CD8-positive, alpha-beta memory T cell (primary cell): ENCODE data around the gene NCR3LG1. TPM values are rescaled to one million over a fixed set of nuclear protein-coding genes. Genes with fewer than 3 reads are reported as not detected.
"Not testable (repeated sequence)": the region's sequence is repeated elsewhere in the genome, so short reads cannot be mapped to it uniquely, and the experiment has no call there.

Experiments
- CTCF ChIA-PET: fragments of 350-600 bp; sonication (Branson Sonifier 250); formaldehyde crosslinking; loops from one replicate; lab custom pipeline; 2021; ENCODE audit warnings: antibody characterized with exemption; lab: Charles Lee
- POLR2A ChIA-PET: fragments of 350-600 bp; sonication (Branson Sonifier 250); formaldehyde crosslinking; loops from one replicate; lab custom pipeline; 2021; ENCODE audit warnings: antibody characterized with exemption; lab: Charles Lee
- DNase-seq, 5 donors: peaks; one replicate each; pipeline versions ENCODE4 v3.0.0 to v3.0.0-alpha.2; 2020 to 2022; ENCODE audit warnings: mixed read lengths in 1 of 5
- H3K27ac ChIP-seq: one replicate; pipeline ENCODE4 v1.7.0; 2013; ENCODE audit warnings: low read depth, mild to moderate bottlenecking, low read length, moderate library complexity
- H3K27me3 ChIP-seq: 2 replicates; pipeline ENCODE4 v1.7.0; 2013; ENCODE audit warnings: low read length, mild to moderate bottlenecking; ENCODE audit not compliant: insufficient read depth, poor library complexity, severe bottlenecking
- H3K36me3 ChIP-seq: 2 replicates; pipeline ENCODE4 v1.7.0; 2013; ENCODE audit warnings: mild to moderate bottlenecking, low read length, moderate library complexity; ENCODE audit not compliant: insufficient read depth
- H3K4me1 ChIP-seq: 2 replicates; pipeline ENCODE4 v1.7.0; 2013; ENCODE audit warnings: mild to moderate bottlenecking, low read length, moderate library complexity; ENCODE audit not compliant: insufficient read depth
- H3K4me3 ChIP-seq: 2 replicates; pipeline ENCODE4 v1.7.0; 2013; ENCODE audit warnings: mild to moderate bottlenecking, low read length
- H3K9me3 ChIP-seq: 2 replicates; pipeline ENCODE4 v1.7.0; 2013; ENCODE audit warnings: mild to moderate bottlenecking, low read length
- H3K27ac Mint-ChIP-seq, 8 donors: one replicate each; pipeline ENCODE4 v1.8.0; 2020 to 2021; ENCODE audit warnings: mixed read lengths in 8 of 8, mild to moderate bottlenecking in 6 of 8, inconsistent platforms in 3 of 8, moderate library complexity in 3 of 8
- H3K27me3 Mint-ChIP-seq, 2 donors: one replicate each; pipeline ENCODE4 v1.8.0; 2020 to 2021; ENCODE audit warnings: mixed read lengths in 2 of 2, mild to moderate bottlenecking in 1 of 2, moderate library complexity in 1 of 2
- H3K36me3 Mint-ChIP-seq, 3 donors: one replicate each; pipeline ENCODE4 v1.8.0; 2020 to 2021; ENCODE audit warnings: mixed read lengths in 3 of 3, inconsistent platforms in 1 of 3, mild to moderate bottlenecking in 1 of 3
- H3K4me1 Mint-ChIP-seq, 3 donors: one replicate each; pipeline ENCODE4 v1.8.0; 2020 to 2021; ENCODE audit warnings: mixed read lengths in 3 of 3, inconsistent platforms in 1 of 3, mild to moderate bottlenecking in 1 of 3
- H3K4me3 Mint-ChIP-seq, 7 donors: one replicate each; pipeline ENCODE4 v1.8.0; 2020 to 2021; ENCODE audit warnings: mixed read lengths in 7 of 7, mild to moderate bottlenecking in 6 of 7, moderate library complexity in 4 of 7, inconsistent platforms in 2 of 7
- H3K9me3 Mint-ChIP-seq, 5 donors: one replicate each; pipeline ENCODE4 v1.8.0; 2020 to 2022; ENCODE audit warnings: mixed read lengths in 5 of 5, mild to moderate bottlenecking in 3 of 5, moderate library complexity in 2 of 5, inconsistent platforms in 1 of 5
- polyA plus RNA-seq: library from polyadenylated mRNA; unstranded; fragments of 300-500 nt; fragmentation: Illumina TruSeq; gene quantifications from one replicate; pipeline ENCODE4 v1.2.3, GENCODE V29; 2021
- total RNA-seq, 2 experiments: library from RNA; stranded (reverse); gene quantifications; one replicate each; pipeline ENCODE4 v1.2.3, GENCODE V29; 2021

Gene NCR3LG1
- total and polyA plus RNA-seq, 3 experiments from 2014 or later = 0.03 to 6.0 (median 5.9) TPM

DNA sequence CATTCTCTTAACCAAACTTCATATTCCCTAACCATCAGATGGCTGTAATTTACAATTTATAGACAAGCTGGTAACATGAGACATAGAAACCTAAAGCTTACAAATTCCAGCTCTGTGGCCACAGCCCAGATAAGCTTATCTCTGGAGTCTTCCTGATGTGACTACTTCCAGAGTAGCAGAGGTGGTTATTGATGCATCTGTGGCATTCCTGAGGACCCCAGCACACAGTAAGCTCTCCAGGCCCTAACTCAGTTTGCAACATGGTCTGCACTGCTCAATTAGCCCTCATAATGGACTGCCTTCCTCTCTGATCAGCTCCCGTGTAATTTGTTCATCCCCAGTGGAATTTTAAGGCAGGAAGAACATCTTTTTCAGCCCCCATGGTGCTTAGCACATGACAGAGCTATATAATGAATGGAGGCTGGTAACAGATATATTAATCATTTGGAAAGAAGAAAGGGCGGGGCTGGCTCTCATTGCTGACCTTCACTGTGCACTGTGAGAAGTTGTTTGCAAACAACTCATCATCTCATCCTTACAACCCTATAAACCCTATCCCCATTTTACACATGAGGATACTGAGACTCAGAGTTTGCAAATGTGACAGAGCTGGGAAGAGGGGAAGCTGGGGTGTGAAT lies 67.0 kb downstream of the NCR3LG1 start:
- Mint-ChIP-seq H3K36me3 (no peaks in the 10 kb centered on the region), H3K27ac (no peak overlapping the region), H3K4me3 (no peak overlapping the region), H3K9me3 (peaks cover 0 to 1% (median 0%) of the 10 kb centered on the region in 5 donors), H3K4me1 (peaks cover 0 to 7% (median 0%) of the 10 kb centered on the region in 3 donors), H3K27me3 (peaks cover 7 to 75% of the 10 kb centered on the region in 2 donors)
- Histone ChIP-seq H3K4me3 (no peak overlapping the region), H3K36me3 (no peaks in the 10 kb centered on the region), H3K27me3 (no peaks in the 10 kb centered on the region), H3K4me1 (no peaks in the 10 kb centered on the region), H3K9me3 (no peaks in the 10 kb centered on the region), H3K27ac (no peak overlapping the region)
- ChIA-PET POLR2A (no interaction called here), CTCF (interaction anchor here (0.8 to 1.0 kb wide), 3 partner anchors 12 to 35 kb away, joined by 3 to 4 read pairs (median 3); partner anchors contain the start of gene KCNJ11)
- DNase-seq = no peak

DNA sequence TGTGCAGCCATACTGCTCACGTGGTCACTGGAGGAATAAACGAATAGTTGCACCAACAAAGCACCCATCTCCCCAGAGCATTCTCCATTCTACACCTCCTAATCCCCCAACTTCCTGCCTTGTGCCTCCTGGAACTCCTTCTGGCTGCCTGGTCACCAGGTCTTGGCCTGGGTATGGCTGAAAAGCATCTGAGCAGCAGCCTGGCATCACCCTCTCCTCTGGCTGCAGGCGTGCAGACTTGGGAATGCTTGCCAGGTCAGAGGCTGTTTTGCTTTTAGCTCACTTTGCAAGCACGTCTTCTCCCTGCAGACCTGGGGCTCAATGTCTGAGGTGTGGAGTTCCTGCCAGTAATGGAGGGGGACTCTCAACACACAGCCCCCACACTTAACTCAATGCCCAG lies 70.2 kb downstream of the NCR3LG1 start:
- no peaks in the 10 kb centered on the region for H3K4me1 Mint-ChIP-seq
- H3K36me3 Mint-ChIP-seq = no peaks in the 10 kb centered on the region
- H3K4me3 Mint-ChIP-seq = no peak overlapping the region
- H3K4me3 ChIP-seq = no peak overlapping the region
- no peaks in the 10 kb centered on the region for H3K9me3 ChIP-seq
- peaks cover 9 to 61% of the 10 kb centered on the region in 2 donors for H3K27me3 Mint-ChIP-seq
- H3K27me3 ChIP-seq = no peaks in the 10 kb centered on the region
- peak overlapping the region in 1 of 8 donors; percentile 25 for H3K27ac Mint-ChIP-seq
- no peak for DNase-seq
- no peaks in the 10 kb centered on the region for H3K36me3 ChIP-seq
- H3K27ac ChIP-seq = no peak overlapping the region
- peaks cover 0 to 3% (median 0%) of the 10 kb centered on the region in 5 donors for H3K9me3 Mint-ChIP-seq
- ChIA-PET POLR2A (no interaction called here), CTCF (interaction anchor here (1.2 kb wide), 1 partner anchor 106 kb away, joined by 3 read pairs; no protein-coding TSS in a partner anchor)
- H3K4me1 ChIP-seq = no peaks in the 10 kb centered on the region

DNA sequence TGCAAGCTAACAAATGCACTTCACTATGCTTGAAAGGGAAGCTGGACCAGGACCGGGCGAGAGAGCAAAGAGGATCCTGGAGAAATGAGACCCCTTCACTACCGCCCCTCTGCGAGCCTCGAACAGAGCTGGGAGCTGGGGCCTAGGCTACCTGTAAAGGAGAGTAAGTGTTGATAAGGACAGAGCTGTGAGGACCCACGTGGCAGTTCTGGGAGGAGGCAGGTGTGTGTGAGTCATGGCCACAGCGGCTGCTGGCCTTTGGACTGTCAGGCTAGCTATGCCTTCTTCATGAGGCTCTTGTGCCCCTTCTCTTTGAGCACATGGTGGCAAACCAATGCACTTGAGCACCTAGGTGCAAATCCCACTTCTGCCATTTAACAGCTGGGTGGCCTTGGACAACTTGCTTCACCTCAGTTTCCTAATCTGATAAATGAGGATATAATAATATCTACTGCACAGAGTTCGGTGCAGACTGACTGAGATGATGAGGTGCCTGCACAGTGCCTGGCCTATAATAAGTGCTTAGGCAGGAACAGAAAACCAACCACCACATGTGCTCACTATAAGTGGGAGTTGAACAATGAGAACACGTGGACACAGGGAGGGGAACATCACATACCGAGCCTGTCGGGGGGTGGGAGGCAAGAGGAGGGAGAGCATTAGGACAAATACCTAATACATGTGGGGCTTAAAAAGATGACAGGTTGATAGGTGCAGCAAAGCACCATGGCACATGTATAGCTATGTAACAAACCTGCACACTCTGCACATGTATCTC lies 72.1 kb downstream of the NCR3LG1 start:
- no peaks in the 10 kb centered on the region for H3K4me1 ChIP-seq
- no peak for DNase-seq
- ChIA-PET POLR2A (no interaction called here), CTCF (no interaction called here)
- no peak overlapping the region for H3K27ac ChIP-seq
- no peaks in the 10 kb centered on the region for H3K36me3 Mint-ChIP-seq
- H3K4me1 Mint-ChIP-seq = no peaks in the 10 kb centered on the region
- H3K9me3 Mint-ChIP-seq = peaks cover 0 to 3% (median 0%) of the 10 kb centered on the region in 5 donors
- H3K27ac Mint-ChIP-seq = peak overlapping the region in 1 of 8 donors; percentile 34
- H3K36me3 ChIP-seq = no peaks in the 10 kb centered on the region
- no peak overlapping the region for H3K4me3 Mint-ChIP-seq
- peaks cover 13 to 55% of the 10 kb centered on the region in 2 donors for H3K27me3 Mint-ChIP-seq
- no peaks in the 10 kb centered on the region for H3K27me3 ChIP-seq
- H3K4me3 ChIP-seq = no peak overlapping the region
- no peaks in the 10 kb centered on the region for H3K9me3 ChIP-seq

DNA sequence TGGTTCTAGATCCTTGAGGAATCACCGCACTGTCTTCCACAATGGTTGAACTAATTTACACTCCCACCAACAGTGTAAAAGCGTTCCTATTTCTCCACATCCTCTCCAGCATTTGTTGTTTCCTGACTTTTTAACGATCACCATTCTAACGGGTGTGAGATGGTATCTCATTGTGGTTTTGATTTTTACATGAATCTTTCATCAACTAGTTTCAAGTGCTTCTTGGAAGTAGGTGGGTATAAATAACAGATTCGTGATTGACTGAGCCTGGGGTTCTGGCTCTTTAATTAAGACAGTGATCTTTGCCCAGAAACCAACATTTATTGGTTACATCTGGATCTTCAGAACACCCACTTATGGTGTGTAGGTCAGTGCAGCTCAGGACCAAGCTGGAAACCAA lies 74.6 kb downstream of the NCR3LG1 start:
- H3K4me1 Mint-ChIP-seq, H3K27ac Mint-ChIP-seq, POLR2A ChIA-PET: not testable (repeated sequence)

More for the DNA sequence above, 74.6 kb downstream of the NCR3LG1 start:
- H3K4me3 Mint-ChIP-seq, H3K36me3 ChIP-seq, H3K27ac ChIP-seq, H3K36me3 Mint-ChIP-seq, H3K9me3 Mint-ChIP-seq, H3K9me3 ChIP-seq, H3K4me3 ChIP-seq, CTCF ChIA-PET, H3K4me1 ChIP-seq, DNase-seq, H3K27me3 ChIP-seq: not testable (repeated sequence)
- H3K27me3 Mint-ChIP-seq = peaks cover 10 to 47% of the 10 kb centered on the region in 2 donors

Other genes with a start within 250 kb of the NCR3LG1 start
- 10 to 100 TPM; 30.4 to 33.0 TPM for gene PIK3C2A, start 143.8 kb upstream of the NCR3LG1 start, total RNA-seq
- 8.1 TPM for gene PIK3C2A, start 143.8 kb upstream of the NCR3LG1 start, polyA plus RNA-seq
- 10 to 100 TPM; 30.3 to 33.3 TPM for gene NUCB2, start 75.1 kb upstream of the NCR3LG1 start, total RNA-seq
- 218 TPM for gene NUCB2, start 75.1 kb upstream of the NCR3LG1 start, polyA plus RNA-seq
- gene KCNJ11, start 36.9 kb downstream of the NCR3LG1 start, total RNA-seq = under 1 TPM; 0.53 to 0.95 TPM
- gene KCNJ11, start 36.9 kb downstream of the NCR3LG1 start, polyA plus RNA-seq = 0.09 TPM
- not detected for gene ABCC8, start 125.0 kb downstream of the NCR3LG1 start, total RNA-seq
- not detected for gene ABCC8, start 125.0 kb downstream of the NCR3LG1 start, polyA plus RNA-seq
- gene USH1C, start 192.6 kb downstream of the NCR3LG1 start, total RNA-seq = not detected
- not detected for gene USH1C, start 192.6 kb downstream of the NCR3LG1 start, polyA plus RNA-seq
- not detected for gene OTOG, start 195.5 kb downstream of the NCR3LG1 start, total RNA-seq
- gene OTOG, start 195.5 kb downstream of the NCR3LG1 start, polyA plus RNA-seq = not detected